H1 (cell line): ENCODE measurements around the gene LY6G5C.

Experiments used
- CREB1 ChIP-seq: IDR thresholded peaks from 2 replicates; pipeline ENCODE4 v1.6.1; 2012; ENCODE audit warnings: inconsistent platforms
- CTCF ChIP-seq, 3 experiments: IDR thresholded peaks; 1 replicate in 2 of 3; 2 replicates in 1 of 3; pipeline versions ENCODE4 v1.5.1 to v1.6.1; 2011; ENCODE audit warnings: low read length in 3 of 3, mild to moderate bottlenecking in 3 of 3, inconsistent platforms in 2 of 3, low read depth in 1 of 3, moderate library complexity in 1 of 3; ENCODE audit not compliant: insufficient read depth in 1 of 3; ENCODE audit errors: control extremely low read depth in 1 of 3
- EGR1 ChIP-seq: IDR thresholded peaks from 2 replicates; pipeline ENCODE4 v1.6.1; 2011; ENCODE audit warnings: low read depth, low read length, borderline replicate concordance
- EP300 ChIP-seq, 2 experiments: IDR thresholded peaks; 1 replicate in 1 of 2; 2 replicates in 1 of 2; pipeline ENCODE4 v1.6.1; 2011 to 2012; ENCODE audit warnings: low read depth in 2 of 2, low read length in 2 of 2, mild to moderate bottlenecking in 2 of 2, borderline replicate concordance in 1 of 2, inconsistent platforms in 1 of 2, moderate library complexity in 1 of 2
- HDAC6 ChIP-seq: IDR thresholded peaks from one replicate; pipeline ENCODE4 v1.7.1; 2012; ENCODE audit warnings: low read depth, mild to moderate bottlenecking, inconsistent platforms, low read length, moderate library complexity
- JUN ChIP-seq: IDR thresholded peaks from 2 replicates; pipeline ENCODE4 v1.6.1; 2011; ENCODE audit warnings: low read depth, mild to moderate bottlenecking, improper control_type of control experiment, low read length
- MAFK ChIP-seq: IDR thresholded peaks from 2 replicates; pipeline ENCODE4 v1.6.1; 2012; ENCODE audit warnings: low read depth, mild to moderate bottlenecking, improper control_type of control experiment, low read length
- MAX ChIP-seq: IDR thresholded peaks from 2 replicates; pipeline ENCODE4 v1.6.1; 2012; ENCODE audit warnings: inconsistent platforms
- POLR2A ChIP-seq, 2 experiments: IDR thresholded peaks; 1 replicate in 1 of 2; 2 replicates in 1 of 2; pipeline ENCODE4 v1.6.1; 2011; ENCODE audit warnings: low read depth in 2 of 2, low read length in 2 of 2, mild to moderate bottlenecking in 2 of 2; ENCODE audit errors: control extremely low read depth in 1 of 2
- RAD21 ChIP-seq, 2 experiments: IDR thresholded peaks in 1 of 2; conservative IDR thresholded peaks in 1 of 2; 2 replicates each; pipeline ENCODE4 v1.6.1; 2011; ENCODE audit warnings: low read depth in 2 of 2, low read length in 2 of 2, improper control_type of control experiment in 1 of 2, inconsistent platforms in 1 of 2, mild to moderate bottlenecking in 1 of 2, moderate library complexity in 1 of 2
- RFX5 ChIP-seq: IDR thresholded peaks from 2 replicates; pipeline ENCODE4 v1.6.1; 2011; ENCODE audit warnings: low read depth, low read length, improper control_type of control experiment, borderline replicate concordance
- YY1 ChIP-seq: IDR thresholded peaks from 2 replicates; pipeline ENCODE4 v1.6.1; 2011; ENCODE audit warnings: low read depth, mild to moderate bottlenecking, low read length
- ZNF274 ChIP-seq: IDR thresholded peaks from 2 replicates; pipeline ENCODE4 v1.7.0; 2012; ENCODE audit warnings: low read length, borderline replicate concordance; ENCODE audit errors: extremely low read depth

GRCh38 chr6:31634969-31635575, 45.8 kb downstream of the LY6G5C start:
- TF ChIP-seq POLR2A (IDR thresholded peaks at IDR 0.05; ENCODE audit: control extremely low read depth in 1 of 2, low read depth in 2 of 2, low read length in 2 of 2) (no peak; a peak in 1 of 3 replicates), EGR1 (no peak), ZNF274 (no peak), RAD21 (IDR thresholded peaks at IDR 0.05 in 1 of 2, conservative IDR thresholded peaks at IDR 0.05 in 1 of 2; ENCODE audit: low read depth in 2 of 2, low read length in 2 of 2) (no peak), MAX (no peak), CTCF (IDR thresholded peaks at IDR 0.05; ENCODE audit: control extremely low read depth in 1 of 3, insufficient read depth in 1 of 3, low read depth in 1 of 3, low read length in 3 of 3) (no peak), RFX5 (no peak), YY1 (no peak), CREB1 (no peak), HDAC6 (no peak), JUN (no peak), MAFK (no peak), EP300 (IDR thresholded peaks at IDR 0.05; ENCODE audit: borderline replicate concordance in 1 of 2, low read depth in 2 of 2, low read length in 2 of 2) (no peak)
